ACC112 (cell line): ENCODE measurements around the gene IL17RB.

Source experiments
- H2AFZ ChIP-seq: fragments of 200-600 bp; sonication (generic); one replicate; pipeline ENCODE4 v1.6.0; 2017; ENCODE audit warnings: antibody characterized with exemption, low read length; ENCODE audit not compliant: unreplicated experiment
- H3K27ac ChIP-seq: fragments of 200-600 bp; sonication (generic); 2 replicates; pipeline ENCODE4 v1.5.1; 2014; ENCODE audit warnings: low read depth, mild to moderate bottlenecking, antibody characterized with exemption, low read length, moderate library complexity
- H3K27me3 ChIP-seq: fragments of 200-600 bp; sonication (generic); 2 replicates; pipeline ENCODE4 v1.6.1; 2014; ENCODE audit warnings: mild to moderate bottlenecking, antibody characterized with exemption, low read length, moderate library complexity, mixed read lengths; ENCODE audit not compliant: insufficient read depth
- H3K36me3 ChIP-seq: fragments of 200-600 bp; sonication (generic); 2 replicates; pipeline ENCODE4 v1.6.1; 2016; ENCODE audit warnings: mild to moderate bottlenecking, antibody characterized with exemption, low read length, moderate library complexity, mixed read lengths; ENCODE audit not compliant: insufficient read depth
- H3K4me1 ChIP-seq: fragments of 200-600 bp; sonication (generic); one replicate; pipeline ENCODE4 v1.6.1; 2016; ENCODE audit warnings: low read length, mixed read lengths; ENCODE audit not compliant: insufficient read depth, unreplicated experiment, control insufficient read depth
- H3K4me3 ChIP-seq: fragments of 200-600 bp; sonication (generic); 2 replicates; pipeline ENCODE4 v1.5.1; 2014; ENCODE audit warnings: mild to moderate bottlenecking, low read depth, low read length
- H3K79me2 ChIP-seq: fragments of 200-600 bp; sonication (generic); one replicate; pipeline ENCODE4 v1.6.0; 2016; ENCODE audit warnings: low read length; ENCODE audit not compliant: control insufficient read depth, unreplicated experiment, insufficient read depth

IL17RB gene

DNA sequence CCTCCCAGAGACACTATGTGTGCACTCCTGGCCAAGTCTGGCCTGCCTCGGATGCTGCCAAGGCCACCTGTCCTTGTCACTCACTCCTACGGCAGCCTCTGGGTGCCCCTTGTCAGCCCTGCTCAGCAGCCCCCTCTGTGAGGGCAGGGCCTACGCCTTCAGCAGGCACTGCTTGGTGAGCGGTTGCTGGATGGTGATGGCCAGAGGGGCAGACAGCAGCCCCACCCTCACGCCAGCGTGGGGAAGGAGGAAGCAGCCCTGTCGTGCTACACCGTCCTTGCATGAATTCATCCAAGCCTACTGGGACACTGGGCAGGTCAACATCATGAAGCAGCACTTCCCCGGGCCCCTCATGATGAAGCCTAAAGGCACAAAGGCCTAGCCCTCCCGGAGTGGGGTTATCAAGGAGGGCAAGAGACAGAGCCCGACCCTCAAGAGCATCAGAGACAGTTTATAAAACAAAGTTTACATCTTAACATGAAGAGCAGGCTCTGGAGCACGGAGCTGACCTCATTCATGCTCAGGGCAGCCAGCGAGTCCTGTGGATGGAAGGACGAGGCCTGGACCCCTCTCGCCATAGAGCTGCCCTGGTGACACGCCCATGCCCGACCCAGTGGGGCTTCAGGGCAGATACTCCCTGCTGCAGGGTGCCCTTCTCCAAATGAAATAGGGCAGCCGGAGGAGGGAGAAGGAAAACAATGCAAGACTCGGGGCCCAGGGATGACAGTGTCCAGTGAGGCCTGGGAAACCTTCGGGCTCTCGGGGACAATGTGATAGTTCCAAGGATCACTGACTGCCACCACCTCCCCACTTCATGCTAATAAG lies 25.4 kb upstream of the IL17RB start:
- H3K4me1 ChIP-seq = no peaks in the 10 kb centered on the region
- no peak overlapping the region for H2AFZ ChIP-seq
- H3K36me3 ChIP-seq = no peaks in the 10 kb centered on the region
- no peak overlapping the region for H3K4me3 ChIP-seq
- H3K27ac ChIP-seq = no peak overlapping the region
- no peaks in the 10 kb centered on the region for H3K79me2 ChIP-seq
- H3K27me3 ChIP-seq = no peaks in the 10 kb centered on the region

DNA sequence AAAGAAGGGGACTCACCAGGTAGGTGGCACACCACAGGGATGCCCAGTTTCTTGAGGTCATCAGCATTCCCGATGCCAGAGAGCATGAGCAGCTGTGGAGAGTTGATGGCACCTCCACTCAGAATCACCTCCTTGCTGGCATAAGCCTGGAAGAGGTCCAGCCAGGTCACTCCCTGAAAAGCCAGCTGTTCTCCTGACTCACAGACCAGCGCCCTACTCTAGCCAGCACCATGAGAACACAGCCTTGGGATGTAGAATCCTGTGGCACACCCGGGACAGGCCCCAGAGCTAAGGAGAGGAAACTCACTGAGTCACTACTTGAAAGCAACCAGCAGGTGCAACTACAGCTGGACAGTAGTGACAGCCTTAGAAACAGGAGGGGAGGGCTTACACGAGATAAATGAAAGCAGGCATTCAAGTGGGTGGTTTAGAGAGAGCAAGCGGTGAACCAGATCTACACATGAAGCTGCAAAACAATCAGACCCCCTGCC lies 24.7 kb upstream of the IL17RB start:
- H3K79me2 ChIP-seq = no peaks in the 10 kb centered on the region
- H2AFZ ChIP-seq = no peak overlapping the region
- H3K4me1 ChIP-seq = no peaks in the 10 kb centered on the region
- H3K27me3 ChIP-seq = no peaks in the 10 kb centered on the region
- H3K4me3 ChIP-seq = no peak overlapping the region
- H3K36me3 ChIP-seq = no peaks in the 10 kb centered on the region
- H3K27ac ChIP-seq = no peak overlapping the region

DNA sequence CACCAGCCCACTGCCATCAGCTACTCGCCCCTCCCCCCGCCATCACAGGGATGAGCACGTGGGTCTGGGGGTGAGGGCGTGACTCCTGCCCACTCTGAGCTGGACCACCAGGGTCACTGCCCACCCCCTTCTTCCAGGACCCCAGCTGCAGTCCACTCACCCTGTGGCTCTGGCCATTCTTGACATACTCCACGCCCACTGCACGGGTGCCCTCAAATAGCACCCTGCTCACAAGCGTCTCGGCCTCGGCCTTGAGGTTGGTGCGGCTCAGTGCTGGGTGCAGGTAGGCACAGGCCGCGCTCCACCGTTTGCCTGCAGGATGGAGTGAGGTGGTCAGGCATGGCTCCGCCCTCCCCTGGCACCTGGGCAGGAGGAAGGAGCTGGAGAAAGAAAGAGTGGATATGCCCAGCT lies 24.0 kb upstream of the IL17RB start:
- no peak overlapping the region for H2AFZ ChIP-seq
- no peaks in the 10 kb centered on the region for H3K27me3 ChIP-seq
- H3K36me3 ChIP-seq = no peaks in the 10 kb centered on the region
- no peaks in the 10 kb centered on the region for H3K4me1 ChIP-seq
- H3K4me3 ChIP-seq = no peak overlapping the region
- no peak overlapping the region for H3K27ac ChIP-seq
- H3K79me2 ChIP-seq = no peaks in the 10 kb centered on the region

DNA sequence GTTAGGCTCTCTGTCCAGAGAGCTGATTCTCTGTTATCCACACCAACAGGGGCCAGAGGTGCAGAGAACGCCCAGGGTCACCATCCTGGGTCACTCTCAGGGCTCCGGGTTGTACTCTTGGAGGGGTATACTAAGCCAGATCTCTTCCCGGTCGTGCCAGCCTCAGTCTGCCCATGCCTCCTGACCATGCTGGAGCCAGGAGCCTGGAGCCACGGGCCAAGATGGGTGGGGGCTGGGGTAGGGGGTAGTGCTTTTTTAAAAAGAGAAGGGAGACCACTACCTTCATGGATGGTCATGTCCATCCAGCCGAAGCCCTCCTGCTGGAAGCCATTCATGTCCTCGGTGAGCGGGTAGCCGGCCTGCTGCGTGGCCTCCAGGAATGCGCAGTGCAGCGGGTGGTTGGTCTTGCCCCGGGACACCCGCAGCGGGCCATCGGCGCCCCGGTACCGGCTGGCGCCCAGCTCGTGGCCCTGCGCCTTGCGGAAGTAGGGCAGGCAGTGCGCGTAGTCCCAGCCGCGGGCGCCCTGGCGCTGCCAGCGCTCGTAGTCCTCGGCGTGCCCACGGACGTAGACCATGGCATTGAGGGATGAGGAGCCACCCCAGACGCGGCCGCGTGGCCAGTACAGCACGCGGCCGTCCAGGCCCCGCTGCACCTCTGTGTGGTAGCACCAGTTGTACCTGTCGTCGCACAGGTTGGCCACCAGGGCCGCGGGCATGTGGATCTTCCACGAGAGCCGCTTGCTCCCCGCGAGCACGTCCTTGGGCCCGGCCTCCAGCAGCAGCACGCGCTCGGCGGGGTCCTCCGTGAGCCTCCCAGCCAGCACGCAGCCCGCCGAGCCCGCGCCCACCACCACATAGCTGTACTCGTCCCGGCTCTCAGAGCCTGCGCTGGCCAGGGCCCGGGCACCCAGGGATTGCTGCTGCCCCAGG lies 23.1 kb upstream of the IL17RB start:
- no peaks in the 10 kb centered on the region for H3K27me3 ChIP-seq
- H2AFZ ChIP-seq = no peak overlapping the region
- no peaks in the 10 kb centered on the region for H3K4me1 ChIP-seq
- no peak overlapping the region for H3K27ac ChIP-seq
- no peak overlapping the region for H3K4me3 ChIP-seq
- H3K36me3 ChIP-seq = no peaks in the 10 kb centered on the region
- H3K79me2 ChIP-seq = no peaks in the 10 kb centered on the region

DNA sequence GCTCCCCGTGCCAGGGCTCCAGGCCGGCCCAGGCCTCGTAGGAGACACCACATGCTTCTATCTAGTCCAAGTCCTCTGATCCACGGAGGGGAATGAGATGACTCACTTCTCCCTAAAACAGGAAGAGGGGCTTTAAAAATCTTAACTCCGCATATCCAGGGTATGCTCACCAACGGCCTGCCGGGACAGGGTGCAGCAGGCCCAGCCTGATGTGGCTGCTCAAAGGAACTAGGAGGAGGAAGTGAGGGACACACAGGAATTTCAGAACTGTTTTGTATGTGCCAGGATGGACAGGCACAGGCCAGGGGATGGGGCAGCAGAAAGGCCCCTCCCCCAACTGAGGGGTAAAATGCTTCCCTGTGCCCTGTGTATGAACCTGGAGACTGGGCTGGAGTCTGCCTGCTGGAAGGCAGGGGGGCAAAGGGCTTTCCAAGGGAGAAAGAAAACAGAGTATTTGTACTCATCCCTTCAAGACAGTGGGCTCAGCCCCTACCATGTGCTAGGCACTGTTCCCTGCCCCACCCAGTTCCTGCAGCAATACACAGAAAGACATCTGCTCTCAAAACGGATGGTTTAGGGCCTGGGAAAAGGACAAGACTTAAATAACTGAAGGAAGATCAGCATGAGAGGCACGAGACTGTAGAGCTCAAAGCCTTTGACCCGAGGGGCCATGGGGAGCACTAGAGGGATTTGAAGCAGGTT lies 22.3 kb upstream of the IL17RB start:
- Histone ChIP-seq H3K27me3 (no peaks in the 10 kb centered on the region), H2AFZ (no peak overlapping the region), H3K4me3 (no peak overlapping the region), H3K36me3 (no peaks in the 10 kb centered on the region), H3K79me2 (no peaks in the 10 kb centered on the region), H3K4me1 (no peaks in the 10 kb centered on the region), H3K27ac (no peak overlapping the region)

DNA sequence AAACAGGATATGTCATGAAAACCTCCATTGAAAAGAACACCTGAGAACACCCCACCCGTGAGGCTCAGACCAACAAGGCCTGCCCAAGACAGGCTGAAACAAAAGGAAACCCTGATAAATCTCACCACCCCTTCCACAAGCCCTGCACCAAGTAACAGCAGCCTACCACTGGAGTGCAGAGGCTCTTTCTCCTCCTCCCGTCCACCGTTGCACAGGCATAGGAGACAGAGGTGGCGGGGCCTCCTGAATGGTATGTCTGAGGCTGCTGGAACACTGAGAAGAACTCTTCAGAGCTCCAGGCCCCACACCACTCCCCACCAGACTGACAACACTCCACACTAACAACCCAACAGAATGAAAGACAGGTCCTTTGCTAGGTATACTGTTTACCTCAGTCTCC lies 21.6 kb upstream of the IL17RB start:
- Histone ChIP-seq H3K27ac (no peak overlapping the region), H2AFZ (no peak overlapping the region), H3K27me3 (no peaks in the 10 kb centered on the region), H3K4me3 (no peak overlapping the region), H3K4me1 (no peaks in the 10 kb centered on the region), H3K79me2 (no peaks in the 10 kb centered on the region), H3K36me3 (no peaks in the 10 kb centered on the region)

DNA sequence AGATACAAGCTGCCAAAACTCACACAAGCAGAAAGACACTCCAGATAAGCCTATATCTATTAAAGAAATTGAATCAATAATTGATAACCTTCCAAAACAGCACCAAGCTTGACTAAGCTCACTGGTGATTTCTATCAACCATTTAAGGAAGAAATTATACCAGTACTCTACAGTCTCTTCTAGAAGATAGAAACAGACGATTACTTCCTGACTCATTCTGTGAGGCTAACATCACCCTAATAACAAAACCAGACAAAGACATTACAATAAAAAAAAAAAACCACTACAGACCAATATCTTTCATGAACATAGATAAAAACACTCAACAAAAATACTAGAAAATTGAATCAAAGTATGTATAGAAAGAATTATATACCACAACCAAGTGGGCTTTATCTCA lies 20.3 kb upstream of the IL17RB start:
- Histone ChIP-seq H3K79me2 (no peaks in the 10 kb centered on the region), H3K4me1 (no peaks in the 10 kb centered on the region), H3K36me3 (no peaks in the 10 kb centered on the region), H3K27ac (no peak overlapping the region), H2AFZ (no peak overlapping the region), H3K4me3 (no peak overlapping the region), H3K27me3 (no peaks in the 10 kb centered on the region)

DNA sequence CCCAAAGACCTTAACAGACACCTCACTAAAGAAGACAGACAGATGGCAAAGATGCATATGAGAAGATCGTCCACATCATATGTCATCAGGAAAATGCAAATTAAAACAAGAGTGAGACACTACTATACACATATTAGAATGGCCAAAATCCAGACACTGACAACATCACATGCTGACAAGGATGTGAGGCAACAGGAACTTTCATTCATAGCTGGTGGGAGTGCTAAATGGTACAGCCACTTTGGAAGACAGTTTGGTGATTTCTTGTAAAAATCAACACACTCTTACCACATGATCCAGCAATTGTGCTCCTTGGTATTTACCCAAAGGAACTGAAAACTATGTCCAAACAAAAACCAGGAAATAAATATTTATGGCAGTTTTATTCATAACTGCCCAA lies 17.8 kb upstream of the IL17RB start:
- no peaks in the 10 kb centered on the region for H3K79me2 ChIP-seq
- H3K4me3 ChIP-seq = no peak overlapping the region

DNA sequence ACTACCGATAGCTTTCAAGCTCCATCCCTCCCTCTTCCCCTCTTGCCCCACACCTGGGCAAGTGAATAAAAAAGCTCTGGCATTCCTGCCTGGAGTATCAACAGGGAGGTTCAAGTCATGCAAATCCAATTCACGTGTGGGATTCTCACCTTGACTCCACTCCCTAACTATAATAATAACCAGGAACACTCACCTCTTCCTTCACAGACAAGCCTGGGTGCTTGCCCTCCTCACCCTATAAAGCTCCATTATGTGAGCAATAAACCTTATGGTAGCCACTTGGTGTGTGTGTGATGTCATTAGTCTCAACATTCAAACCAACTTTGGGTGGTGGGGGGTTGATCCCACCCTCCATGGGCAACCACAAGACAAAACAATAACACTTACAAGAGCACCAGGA lies 16.8 kb upstream of the IL17RB start:
- no peak overlapping the region for H3K4me3 ChIP-seq
- H3K27me3 ChIP-seq = no peaks in the 10 kb centered on the region
- H3K27ac ChIP-seq = no peak overlapping the region
- H3K79me2 ChIP-seq = no peaks in the 10 kb centered on the region
- no peak overlapping the region for H2AFZ ChIP-seq
- H3K36me3 ChIP-seq = no peaks in the 10 kb centered on the region
- H3K4me1 ChIP-seq = no peaks in the 10 kb centered on the region

More for the DNA sequence above, 17.8 kb upstream of the IL17RB start:
- Histone ChIP-seq H2AFZ (no peak overlapping the region), H3K4me1 (no peaks in the 10 kb centered on the region), H3K27me3 (no peaks in the 10 kb centered on the region), H3K36me3 (no peaks in the 10 kb centered on the region), H3K27ac (no peak overlapping the region)

DNA sequence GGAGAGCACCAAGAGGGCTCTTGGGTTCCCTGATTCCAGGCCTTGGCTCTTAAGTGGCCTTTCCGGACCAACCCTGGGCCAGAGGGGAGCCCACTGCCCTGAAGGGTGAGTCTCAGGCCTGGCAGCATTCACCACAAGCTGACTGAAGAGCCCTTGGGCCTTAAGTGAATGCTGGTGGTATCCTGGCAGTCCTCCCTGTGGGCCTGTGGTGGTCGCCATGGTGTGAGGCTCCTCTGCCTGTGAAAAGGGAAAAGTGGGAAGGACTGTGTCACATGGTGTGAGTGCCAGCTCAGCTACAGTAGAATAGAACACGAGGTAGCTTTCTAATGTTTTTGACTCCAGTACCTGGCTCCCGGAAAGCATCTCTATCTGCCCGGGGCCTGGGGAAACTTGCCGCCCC lies 15.4 kb upstream of the IL17RB start:
- Histone ChIP-seq H3K27ac (no peak overlapping the region), H3K4me3 (no peak overlapping the region), H3K36me3 (no peaks in the 10 kb centered on the region), H3K4me1 (no peaks in the 10 kb centered on the region), H3K27me3 (no peaks in the 10 kb centered on the region), H2AFZ (no peak overlapping the region), H3K79me2 (no peaks in the 10 kb centered on the region)
